ENCODE results near the gene XPO4. TPM values are rescaled to one million over a fixed set of nuclear protein-coding genes. Genes with fewer than 3 reads are reported as not detected.

Gene XPO4
- total and polyA plus RNA-seq, 2 of the 8 experiments (the other 6 are each of a cell fraction or from before 2014, with no cell fraction given): 11.9 to 33.3 TPM

- TF ChIP-seq CHD7 (IDR thresholded peaks at IDR 0.05; ENCODE audit: insufficient replicate concordance, low read length): no peak
- TF ChIP-seq HDAC6 (IDR thresholded peaks at IDR 0.05; ENCODE audit: low read depth, low read length): no peak
- TF ChIP-seq EGR1 (IDR thresholded peaks at IDR 0.05; ENCODE audit: borderline replicate concordance, low read depth, low read length): no peak
- no peak for TF ChIP-seq SUZ12 (IDR thresholded peaks at IDR 0.05; ENCODE audit: low read length)
- no peak for TF ChIP-seq JUN (IDR thresholded peaks at IDR 0.05; ENCODE audit: low read depth, low read length)
- TF ChIP-seq KDM4A (IDR thresholded peaks at IDR 0.05; ENCODE audit: low read depth, low read length, severe bottlenecking): no peak
- no peak for TF ChIP-seq ATF3 (IDR thresholded peaks at IDR 0.05; ENCODE audit: insufficient read depth, low read depth, low read length)
These were observed 102.7 kb downstream of the XPO4 start (continued) for GRCh38 chr13:20799726-20800416.
